ENCODE results near the gene KDM2A.

GRCh38 chr11:67197606-67198005 is 78.5 kb downstream of the KDM2A start:
- TF ChIP-seq EZH2 (IDR thresholded peaks at IDR 0.05; ENCODE audit: borderline replicate concordance, low read length) = no peak
- TF ChIP-seq, protein P1, sequence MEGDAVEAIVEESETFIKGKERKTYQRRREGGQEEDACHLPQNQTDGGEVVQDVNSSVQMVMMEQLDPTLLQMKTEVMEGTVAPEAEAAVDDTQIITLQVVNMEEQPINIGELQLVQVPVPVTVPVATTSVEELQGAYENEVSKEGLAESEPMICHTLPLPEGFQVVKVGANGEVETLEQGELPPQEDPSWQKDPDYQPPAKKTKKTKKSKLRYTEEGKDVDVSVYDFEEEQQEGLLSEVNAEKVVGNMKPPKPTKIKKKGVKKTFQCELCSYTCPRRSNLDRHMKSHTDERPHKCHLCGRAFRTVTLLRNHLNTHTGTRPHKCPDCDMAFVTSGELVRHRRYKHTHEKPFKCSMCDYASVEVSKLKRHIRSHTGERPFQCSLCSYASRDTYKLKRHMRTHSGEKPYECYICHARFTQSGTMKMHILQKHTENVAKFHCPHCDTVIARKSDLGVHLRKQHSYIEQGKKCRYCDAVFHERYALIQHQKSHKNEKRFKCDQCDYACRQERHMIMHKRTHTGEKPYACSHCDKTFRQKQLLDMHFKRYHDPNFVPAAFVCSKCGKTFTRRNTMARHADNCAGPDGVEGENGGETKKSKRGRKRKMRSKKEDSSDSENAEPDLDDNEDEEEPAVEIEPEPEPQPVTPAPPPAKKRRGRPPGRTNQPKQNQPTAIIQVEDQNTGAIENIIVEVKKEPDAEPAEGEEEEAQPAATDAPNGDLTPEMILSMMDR (conservative IDR thresholded peaks at IDR 0.05 in 1 of 2, IDR thresholded peaks at IDR 0.05 in 1 of 2; ENCODE audit: extremely low read depth in 1 of 2, insufficient read depth in 1 of 2, low read depth in 1 of 2, low read length in 2 of 2) = no peak
